Ramos (cell line): Measurements from ENCODE around the gene SPRYD4.

Source experiments
- in situ Hi-C: fragments of 300-500 bp; cut with MboI; formaldehyde crosslinking; loops from one replicate; pipeline ENCODE4 v1.14.3; 2022; ENCODE audit warnings: low sequenced_read_pairs; ENCODE audit not compliant: unreplicated experiment

SPRYD4 gene

DNA sequence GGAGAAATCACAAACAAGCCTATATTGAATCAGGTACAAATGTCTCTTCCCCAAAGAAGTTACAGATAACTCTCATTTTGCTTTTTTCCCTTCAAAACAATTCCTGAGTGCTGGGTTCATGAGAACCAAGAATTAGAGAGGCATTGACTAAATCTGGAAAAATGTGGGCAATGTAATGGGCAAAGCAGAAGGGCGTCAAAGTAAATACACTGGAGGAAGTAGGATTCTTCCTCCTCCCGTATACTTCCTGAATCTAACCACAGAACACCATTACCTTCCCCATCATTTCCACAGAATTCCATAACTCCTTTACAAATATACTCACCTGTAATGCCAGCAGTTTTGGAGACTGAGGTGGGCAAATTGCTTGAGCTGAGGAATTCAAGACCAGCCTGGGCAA is 50.2 kb downstream of the SPRYD4 start:
- in situ Hi-C loops: loop anchor here (10.0 to 25.0 kb wide), 2 partner anchors 46 to 469 kb away; a partner anchor contains a TSS

DNA sequence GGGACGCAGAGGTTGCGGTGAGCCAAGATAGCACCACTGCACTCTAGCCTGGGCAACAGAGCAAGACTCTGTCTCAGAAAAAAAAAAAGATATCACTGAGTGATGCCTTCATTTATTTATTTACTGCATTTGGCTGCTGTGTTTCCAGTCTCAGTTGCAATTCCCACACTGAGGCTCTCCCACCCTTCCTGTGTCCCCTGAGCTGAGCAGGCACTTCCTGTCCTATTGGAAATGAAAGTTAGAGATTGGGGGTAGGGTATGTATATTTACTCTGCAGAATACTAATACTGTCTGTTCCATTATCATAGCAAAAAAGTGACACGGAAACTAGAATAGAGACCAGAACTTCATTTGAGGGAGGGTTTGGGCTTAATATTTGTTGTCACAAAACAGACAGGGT is 51.7 kb downstream of the SPRYD4 start:
- in situ Hi-C loops: loop anchor here (25.0 kb wide), 1 partner anchor 467 kb away; a partner anchor contains a TSS

GRCh38 chr12:56520506-56520905 is 52.1 kb downstream of the SPRYD4 start:
- in situ Hi-C loops: loop anchor here (25.0 kb wide), 1 partner anchor 467 kb away; a partner anchor contains a TSS

DNA sequence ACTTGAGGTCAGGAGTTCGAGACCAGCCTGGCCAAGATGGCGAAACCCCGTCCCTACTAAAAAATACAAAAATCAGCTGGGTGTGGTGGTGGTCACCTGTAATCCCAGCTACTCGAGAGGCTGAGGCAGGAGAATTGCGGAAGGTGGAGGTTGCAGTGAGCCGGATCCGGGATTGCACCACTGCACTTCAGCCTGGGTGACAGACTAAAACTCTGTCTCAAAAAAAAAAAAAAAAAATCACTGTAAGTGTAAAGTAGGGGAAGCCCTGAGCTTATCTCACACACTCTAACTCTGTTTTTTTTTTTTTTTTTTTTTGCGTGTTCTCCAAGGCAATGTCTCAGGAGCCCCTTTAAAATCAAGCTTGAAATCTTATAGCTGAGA is 52.8 kb downstream of the SPRYD4 start:
- in situ Hi-C loops: loop anchor here (25.0 kb wide), 1 partner anchor 466 kb away; a partner anchor contains a TSS

- in situ Hi-C loops: loop anchor here (25.0 kb wide), 1 partner anchor 466 kb away; a partner anchor contains a TSS
Observed at GRCh38 chr12:56521590-56522371, 53.4 kb downstream of the SPRYD4 start, which contains the start of gene RBMS2. Gene RBMS2 (plus strand): TSS chr12:56521820. CDS start chr12:56522024, 204 bp downstream.

DNA sequence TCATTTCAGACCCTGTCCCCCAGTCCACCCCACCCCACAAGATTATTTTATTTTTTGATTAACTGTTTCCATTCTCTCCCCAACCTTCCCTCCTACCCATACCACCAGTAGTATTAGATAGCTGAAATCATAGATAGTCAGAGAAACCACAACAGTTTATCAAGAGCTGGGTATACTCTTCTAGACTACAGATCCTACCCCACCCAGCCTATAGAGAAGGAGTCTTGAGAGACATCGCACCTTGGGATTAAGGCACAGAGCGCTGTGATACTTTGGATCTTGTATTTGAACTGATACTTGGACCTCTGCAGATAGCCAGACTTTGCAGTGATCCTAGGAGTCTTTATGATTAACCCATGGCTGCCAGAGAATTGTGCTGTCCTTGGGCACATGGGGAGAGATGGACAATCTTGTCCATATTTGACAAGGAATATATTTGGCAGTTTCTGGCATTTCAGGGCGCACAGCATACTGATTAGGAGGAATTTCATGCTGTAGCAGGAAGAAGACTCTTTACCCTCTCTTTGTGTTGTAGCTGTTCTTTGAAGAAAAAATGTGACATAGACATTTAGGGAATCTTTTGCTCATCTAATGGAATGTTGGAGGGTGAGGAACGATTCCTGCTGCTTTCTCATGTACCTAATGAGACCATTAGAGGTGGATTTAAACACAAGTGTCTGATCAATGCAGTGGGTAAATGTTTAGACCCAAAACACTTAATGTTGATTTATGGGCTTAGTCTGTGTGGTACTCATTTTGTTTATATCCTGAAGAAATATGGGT is 54.2 kb downstream of the SPRYD4 start:
- in situ Hi-C loops: loop anchor here (25.0 kb wide), 1 partner anchor 465 kb away; a partner anchor contains a TSS

- in situ Hi-C loops: no loop called here
Observed at GRCh38 chr12:56528846-56529245, 60.5 kb downstream of the SPRYD4 start.
